GM23248 (cell line): Measurements from ENCODE around the gene COL11A1. TPM values are rescaled to one million over a fixed set of nuclear protein-coding genes. Genes with fewer than 3 reads are reported as not detected.

ENCODE experiments used
- DNase-seq: peaks from one replicate; pipeline ENCODE4 v3.0.0-alpha.2; 2015
- H2AFZ ChIP-seq: fragments of 200-600 bp; sonication (generic); 2 replicates; pipeline ENCODE4 v1.6.1; 2016; ENCODE audit warnings: antibody characterized with exemption
- H3F3A ChIP-seq: fragments of 200-600 bp; sonication (generic); 2 replicates; pipeline ENCODE4 v1.6.1; 2016; ENCODE audit warnings: mild to moderate bottlenecking, antibody characterized with exemption, mixed run types; ENCODE audit not compliant: insufficient read depth
- H3K27ac ChIP-seq: fragments of 200-600 bp; sonication (generic); 2 replicates; pipeline ENCODE4 v1.5.1; 2016; ENCODE audit warnings: mild to moderate bottlenecking
- H3K27me3 ChIP-seq: fragments of 200-600 bp; sonication (generic); replicated peaks from 2 replicates; pipeline ENCODE4 v1.6.1; 2016; ENCODE audit warnings: mild to moderate bottlenecking; ENCODE audit not compliant: insufficient read depth
- H3K36me3 ChIP-seq: fragments of 200-600 bp; sonication (generic); 2 replicates; pipeline ENCODE4 v1.6.1; 2016; ENCODE audit warnings: low read depth, mild to moderate bottlenecking
- H3K4me1 ChIP-seq: fragments of 200-600 bp; sonication (generic); 2 replicates; pipeline ENCODE4 v1.6.1; 2016; ENCODE audit warnings: mild to moderate bottlenecking; ENCODE audit not compliant: insufficient read depth
- H3K4me2 ChIP-seq: fragments of 200-600 bp; sonication (generic); one replicate; pipeline ENCODE4 v1.6.1; 2016; ENCODE audit warnings: mild to moderate bottlenecking; ENCODE audit not compliant: unreplicated experiment
- H3K4me3 ChIP-seq: fragments of 200-600 bp; sonication (generic); 2 replicates; pipeline ENCODE4 v1.5.1; 2016; ENCODE audit warnings: mild to moderate bottlenecking
- H3K79me2 ChIP-seq: fragments of 200-600 bp; sonication (generic); 2 replicates; pipeline ENCODE4 v1.6.1; 2016; ENCODE audit warnings: mild to moderate bottlenecking; ENCODE audit not compliant: insufficient read depth
- H3K9ac ChIP-seq: fragments of 200-600 bp; sonication (generic); 2 replicates; pipeline ENCODE4 v1.6.1; 2016; ENCODE audit warnings: mild to moderate bottlenecking
- H3K9me2 ChIP-seq: fragments of 200-600 bp; sonication (generic); 2 replicates; pipeline ENCODE4 v1.6.1; 2016; ENCODE audit warnings: mixed run types, mild to moderate bottlenecking, moderate library complexity; ENCODE audit not compliant: insufficient read depth
- H3K9me3 ChIP-seq: fragments of 200-600 bp; sonication (generic); one replicate; pipeline ENCODE4 v1.6.1; 2017; ENCODE audit warnings: low read depth
- H4K20me1 ChIP-seq: fragments of 200-600 bp; sonication (generic); 2 replicates; pipeline ENCODE4 v1.6.0; 2016; ENCODE audit not compliant: insufficient read depth
- EZH2 ChIP-seq: fragments of 200-600 bp; sonication (generic); IDR thresholded peaks from 2 replicates; pipeline ENCODE4 v1.6.1; 2018; ENCODE audit warnings: antibody characterized with exemption, mild to moderate bottlenecking; ENCODE audit not compliant: insufficient read depth, poor library complexity, severe bottlenecking
- EZH2phosphoT487 ChIP-seq: fragments of 200-600 bp; sonication (generic); IDR thresholded peaks from 2 replicates; pipeline ENCODE4 v1.6.1; 2018; ENCODE audit warnings: antibody characterized with exemption, moderate library complexity, mild to moderate bottlenecking, low read depth; ENCODE audit not compliant: insufficient read depth
- WGBS, 2 experiments: methylation state at CpG; one replicate each; pipeline ENCODE4 v1.1.6; 2015 to 2017; ENCODE audit warnings: low lambda C conversion rate in 2 of 2, low coverage in 1 of 2; ENCODE audit errors: missing lambda C conversion rate in 2 of 2; 5-methylcytosine and 5-hydroxymethylcytosine counted together
- in situ Hi-C: fragments of 300-500 bp; cut with MboI; formaldehyde crosslinking; loops from 2 replicates; pipeline ENCODE4 v1.15.0; 2020
- polyA plus RNA-seq: library from polyadenylated mRNA; unstranded; fragments of >200 nt; fragmentation: Nextera tagmentation; extraction: Ambion mirVana; gene quantifications from 2 replicates; pipeline ENCODE4 v1.2.1, GENCODE V29; 2016
- total RNA-seq: library from RNA; depleted of rRNA; stranded (reverse); fragments of >200 nt; shearing (Covaris generic); gene quantifications from 2 replicates; pipeline ENCODE4 v1.2.3, GENCODE V29; 2014

The COL11A1 gene
- total and polyA plus RNA-seq, 2 experiments from 2014 or later = 7.1 to 10.2 TPM

DNA sequence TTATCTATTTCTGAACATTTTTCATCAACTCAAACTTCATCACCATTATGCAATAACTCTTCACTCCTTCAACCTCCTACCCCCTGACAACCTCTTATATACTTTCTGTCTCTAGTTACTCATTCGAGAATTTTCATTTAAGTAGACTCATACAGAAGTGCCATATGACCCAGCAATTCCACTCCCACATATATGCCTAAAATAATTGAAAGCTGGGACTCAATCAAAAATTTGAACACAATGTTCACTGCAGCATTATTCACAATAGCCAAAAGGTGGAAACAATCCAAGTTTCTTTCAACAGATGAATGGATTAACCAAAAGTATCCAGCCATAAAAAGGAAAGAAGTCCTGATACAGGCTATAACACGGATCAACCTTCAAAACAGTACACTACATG lies 24.1 kb downstream of the COL11A1 start:
- Histone ChIP-seq H2AFZ (no peak overlapping the region), H3K4me1 (no peaks in the 10 kb centered on the region), H3K9me3 (no peaks in the 10 kb centered on the region), H3K9ac (no peak overlapping the region), H3F3A (no peaks in the 10 kb centered on the region), H3K36me3 (no peaks in the 10 kb centered on the region), H3K27ac (no peak overlapping the region), H3K4me2 (no peak overlapping the region), H4K20me1 (no peaks in the 10 kb centered on the region), H3K79me2 (no peaks in the 10 kb centered on the region), H3K4me3 (no peak overlapping the region), H3K27me3 (no peaks in the 10 kb centered on the region), H3K9me2 (no peaks in the 10 kb centered on the region)
- DNase-seq = no peak
- 6 to 13% methylated on average over 2 of the region's 2 CpGs for WGBS, 2 experiments
- in situ Hi-C loops = no loop called here
- TF ChIP-seq EZH2 (no peak), EZH2phosphoT487 (no peak)

DNA sequence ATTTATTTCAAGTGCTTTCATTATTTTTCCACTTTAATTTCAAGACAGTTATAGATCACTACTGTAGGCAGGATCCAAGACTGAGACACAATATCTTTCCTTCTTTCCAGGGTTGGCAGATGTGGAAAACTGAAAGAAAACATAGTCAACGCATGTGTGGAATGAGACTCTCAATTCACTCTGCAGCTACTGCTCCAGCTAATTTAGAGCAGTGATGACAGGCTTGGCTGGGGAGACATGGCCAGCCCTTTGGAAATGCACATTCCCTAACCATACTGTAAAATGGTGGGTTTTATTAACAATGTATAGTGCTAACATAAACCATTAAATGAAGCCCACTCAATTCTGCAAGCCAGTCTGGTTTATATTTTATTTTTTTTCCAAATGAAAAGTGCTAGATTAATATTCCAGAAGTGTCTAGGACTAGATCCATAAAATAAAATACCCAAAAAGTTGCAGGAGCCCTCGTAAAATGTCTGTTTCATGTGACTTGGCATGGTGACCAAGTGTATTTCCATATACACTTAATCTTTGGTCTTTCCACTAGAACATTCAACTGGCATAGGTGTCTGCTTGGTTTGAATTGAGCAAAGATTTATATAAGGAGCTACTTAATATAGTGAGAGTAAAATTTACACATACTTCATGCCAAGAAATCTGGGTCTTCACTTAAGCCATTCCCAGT lies 32.9 kb downstream of the COL11A1 start:
- no peak overlapping the region for H3K4me3 ChIP-seq
- H3K79me2 ChIP-seq = no peaks in the 10 kb centered on the region
- H3K9me3 ChIP-seq = no peaks in the 10 kb centered on the region
- no peaks in the 10 kb centered on the region for H3K9me2 ChIP-seq
- H3K27me3 ChIP-seq = no peaks in the 10 kb centered on the region
- H3K27ac ChIP-seq = no peak overlapping the region
- no peaks in the 10 kb centered on the region for H3F3A ChIP-seq
- in situ Hi-C loops = no loop called here
- WGBS, 2 experiments = 11 to 16% methylated on average over 2 of the region's 2 CpGs
- no peaks in the 10 kb centered on the region for H3K4me1 ChIP-seq
- TF ChIP-seq EZH2phosphoT487 (no peak), EZH2 (no peak)
- H3K9ac ChIP-seq = no peak overlapping the region
- no peaks in the 10 kb centered on the region for H3K36me3 ChIP-seq
- H4K20me1 ChIP-seq = no peaks in the 10 kb centered on the region
- H3K4me2 ChIP-seq = no peak overlapping the region
- H2AFZ ChIP-seq = no peak overlapping the region
- DNase-seq = no peak

GRCh38 chr1:103074224-103074623 lies 34.1 kb downstream of the COL11A1 start:
- no peak overlapping the region for H2AFZ ChIP-seq
- H3K27me3 ChIP-seq = no peaks in the 10 kb centered on the region
- H3K9me2 ChIP-seq = no peaks in the 10 kb centered on the region
- H3K36me3 ChIP-seq = no peaks in the 10 kb centered on the region
- H3K9me3 ChIP-seq = no peaks in the 10 kb centered on the region
- in situ Hi-C loops = no loop called here
- H4K20me1 ChIP-seq = no peaks in the 10 kb centered on the region
- H3K4me2 ChIP-seq = no peak overlapping the region
- no peaks in the 10 kb centered on the region for H3K79me2 ChIP-seq
- WGBS, 2 experiments = 67% methylated on average over 6 of the region's 6 CpGs
- H3K4me3 ChIP-seq = no peak overlapping the region
- H3K9ac ChIP-seq = no peak overlapping the region
- no peak for DNase-seq
- TF ChIP-seq EZH2 (no peak), EZH2phosphoT487 (no peak)
- H3K4me1 ChIP-seq = no peaks in the 10 kb centered on the region
- H3F3A ChIP-seq = no peaks in the 10 kb centered on the region
- no peak overlapping the region for H3K27ac ChIP-seq

DNA sequence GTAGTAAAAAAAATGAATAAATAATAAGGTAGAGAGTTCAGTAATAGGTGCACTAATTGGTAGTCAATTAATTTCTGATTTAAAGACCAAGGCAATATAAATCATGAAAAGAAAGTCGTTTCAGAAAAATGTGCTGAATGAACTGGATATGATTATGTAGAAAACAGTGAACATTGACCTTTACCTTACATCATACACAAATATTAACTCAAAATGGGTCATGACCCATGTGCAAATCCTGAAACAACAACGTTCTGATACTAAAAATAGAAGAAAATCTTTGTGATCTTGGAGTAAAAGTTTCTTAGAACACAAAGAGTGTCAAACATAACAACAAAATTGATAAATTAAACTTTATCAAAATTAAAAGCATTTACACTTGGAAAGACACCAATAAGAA lies 39.1 kb downstream of the COL11A1 start:
- Histone ChIP-seq H2AFZ (no peak overlapping the region), H3K9me3 (peaks cover 3% of the 10 kb centered on the region), H3K4me1 (no peaks in the 10 kb centered on the region), H3K4me3 (no peak overlapping the region), H3K79me2 (no peaks in the 10 kb centered on the region), H3F3A (no peaks in the 10 kb centered on the region), H3K27ac (no peak overlapping the region), H3K4me2 (no peak overlapping the region), H3K9me2 (no peaks in the 10 kb centered on the region), H3K27me3 (no peaks in the 10 kb centered on the region), H4K20me1 (no peaks in the 10 kb centered on the region), H3K36me3 (no peaks in the 10 kb centered on the region), H3K9ac (no peak overlapping the region)
- no peak for DNase-seq
- TF ChIP-seq EZH2phosphoT487 (no peak), EZH2 (no peak)
- in situ Hi-C loops = no loop called here
- WGBS, 2 experiments = 3 to 8% methylated on average over 2 of the region's 2 CpGs
